Neural cell (in vitro differentiated cells): ENCODE data around the gene SEMA6A. TPM values are rescaled to one million over a fixed set of nuclear protein-coding genes. Genes with fewer than 3 reads are reported as not detected.

Experiments
- H2AFZ ChIP-seq: fragments of 200-600, 300-800 bp; sonication (generic), shearing (Covaris generic); 2 replicates; pipeline ENCODE4 v1.6.0; 2014; ENCODE audit warnings: low read depth, mild to moderate bottlenecking, antibody characterized with exemption, low read length, moderate library complexity
- H3F3A ChIP-seq: fragments of 200-600 bp; shearing (Covaris generic); 2 replicates; pipeline ENCODE4 v1.6.1; 2016; ENCODE audit warnings: mild to moderate bottlenecking, moderate library complexity, mixed read lengths, antibody characterized with exemption, low read length; ENCODE audit not compliant: insufficient read depth, poor library complexity, severe bottlenecking
- H3K27ac ChIP-seq: fragments of 200-600, 300-800 bp; sonication (generic), shearing (Covaris generic); 2 replicates; pipeline ENCODE4 v1.5.1; 2014; ENCODE audit warnings: mild to moderate bottlenecking, low read length, moderate library complexity
- H3K27me3 ChIP-seq: fragments of 300-800, 200-600 bp; sonication (generic), shearing (Covaris generic); 2 replicates; pipeline ENCODE4 v1.6.0; 2014; ENCODE audit warnings: mild to moderate bottlenecking, low read depth, low read length, moderate library complexity; ENCODE audit not compliant: insufficient read depth
- H3K36me3 ChIP-seq: fragments of 300-800, 200-600 bp; sonication (generic), shearing (Covaris generic); 2 replicates; pipeline ENCODE4 v1.5.1; 2014; ENCODE audit warnings: mild to moderate bottlenecking, antibody characterized with exemption, low read length, moderate library complexity; ENCODE audit not compliant: insufficient read depth
- H3K4me2 ChIP-seq: fragments of 300-800, 200-600 bp; sonication (generic), shearing (Covaris generic); 2 replicates; pipeline ENCODE4 v1.6.0; 2014; ENCODE audit warnings: mild to moderate bottlenecking, low read length
- H3K4me3 ChIP-seq: fragments of 300-800, 200-600 bp; sonication (generic), shearing (Covaris generic); 2 replicates; pipeline ENCODE4 v1.5.1; 2014; ENCODE audit warnings: mild to moderate bottlenecking, low read length, moderate library complexity
- H3K79me2 ChIP-seq: fragments of 200-600 bp; shearing (Covaris generic); replicated peaks from 2 replicates; pipeline ENCODE4 v1.6.0; 2014; ENCODE audit warnings: mild to moderate bottlenecking, low read length, moderate library complexity; ENCODE audit not compliant: insufficient read depth
- H3K9ac ChIP-seq: fragments of 300-800, 200-600 bp; sonication (generic), shearing (Covaris generic); 2 replicates; pipeline ENCODE4 v1.6.1; 2016; ENCODE audit warnings: mild to moderate bottlenecking, low read length, mixed read lengths
- H3K9me2 ChIP-seq: fragments of 200-600 bp; shearing (Covaris generic); 2 replicates; pipeline ENCODE4 v1.6.1; 2016; ENCODE audit warnings: mild to moderate bottlenecking, low read length, mixed read lengths; ENCODE audit not compliant: insufficient read depth
- H3K9me3 ChIP-seq: fragments of 200-600, 300-800 bp; sonication (generic), shearing (Covaris generic); 2 replicates; pipeline ENCODE4 v1.6.1; 2016; ENCODE audit warnings: mild to moderate bottlenecking, mixed run types, low read length, moderate library complexity, mixed read lengths
- H4K20me1 ChIP-seq: fragments of 200-600 bp; shearing (Covaris generic); 2 replicates; pipeline ENCODE4 v1.6.1; 2016; ENCODE audit warnings: mild to moderate bottlenecking, mixed run types; ENCODE audit not compliant: insufficient read depth
- CTCF ChIP-seq: fragments of 450-650 bp; IDR thresholded peaks from 2 replicates; pipeline ENCODE4 v1.5.1; 2014; ENCODE audit warnings: antibody characterized with exemption, mild to moderate bottlenecking, moderate library complexity; ENCODE audit not compliant: poor library complexity, severe bottlenecking
- EP300 ChIP-seq: fragments of 450-650 bp; conservative IDR thresholded peaks from 2 replicates; pipeline ENCODE4 v1.6.1; 2014; ENCODE audit warnings: antibody characterized with exemption, mild to moderate bottlenecking, moderate library complexity; ENCODE audit not compliant: poor library complexity, severe bottlenecking
- EZH2 ChIP-seq: fragments of 200-600, 300-800 bp; shearing (Covaris generic), sonication (generic); IDR thresholded peaks from 2 replicates; pipeline ENCODE4 v1.6.1; 2014; ENCODE audit warnings: antibody characterized with exemption, low read length, borderline replicate concordance, mild to moderate bottlenecking; ENCODE audit not compliant: insufficient read depth, poor library complexity, severe bottlenecking
- MXI1 ChIP-seq: fragments of 450-650 bp; conservative IDR thresholded peaks from 2 replicates; pipeline ENCODE4 v1.6.1; 2014; ENCODE audit warnings: antibody characterized with exemption, mild to moderate bottlenecking; ENCODE audit not compliant: poor library complexity, severe bottlenecking
- POLR2AphosphoS5 ChIP-seq: IDR thresholded peaks from 2 replicates; pipeline ENCODE4 v1.6.1; 2012
- REST ChIP-seq: IDR thresholded peaks from 2 replicates; pipeline ENCODE4 v1.6.1; 2012; ENCODE audit warnings: borderline replicate concordance
- SMC3 ChIP-seq: fragments of 450-650 bp; conservative IDR thresholded peaks from 2 replicates; pipeline ENCODE4 v1.6.1; 2014; ENCODE audit warnings: antibody characterized with exemption, mild to moderate bottlenecking, moderate library complexity; ENCODE audit not compliant: poor library complexity
- TAF1 ChIP-seq: IDR thresholded peaks from 2 replicates; pipeline ENCODE4 v1.6.1; 2012; ENCODE audit warnings: low read depth
- polyA plus RNA-seq: library from polyadenylated mRNA; depleted of rRNA; stranded (reverse); fragments of >200 nt; gene quantifications from 2 replicates; pipeline ENCODE4 v1.2.3, GENCODE V29; 2014

SEMA6A gene
- polyA plus RNA-seq, 1 donor from 2014 or later, result 6.5 TPM

DNA sequence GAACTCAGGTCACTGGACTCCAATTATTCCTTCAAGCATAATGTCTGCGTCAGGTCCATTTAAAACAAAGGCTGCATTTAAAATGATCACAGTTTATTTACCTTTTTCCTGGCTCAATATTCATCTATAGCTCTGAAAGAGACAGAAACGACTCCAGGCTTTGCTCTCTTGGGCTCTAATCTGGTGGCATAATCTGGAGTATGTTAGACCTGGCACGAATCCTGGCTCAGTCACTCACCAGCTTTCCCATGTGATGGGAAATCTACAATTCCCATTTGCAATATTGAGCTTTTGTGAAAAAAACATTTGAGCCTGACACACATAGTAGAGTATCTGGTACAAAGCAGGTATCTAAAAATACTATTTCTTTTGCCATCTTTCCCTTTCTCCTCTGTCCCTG is 155.8 kb downstream of the SEMA6A start:
- no peaks in the 10 kb centered on the region for H3F3A ChIP-seq
- no peak overlapping the region for H3K4me3 ChIP-seq
- H3K36me3 ChIP-seq, result no peaks in the 10 kb centered on the region
- no peak overlapping the region for H3K4me2 ChIP-seq
- H3K9me3 ChIP-seq, result no peaks in the 10 kb centered on the region
- no peaks in the 10 kb centered on the region for H4K20me1 ChIP-seq
- H3K9me2 ChIP-seq, result no peaks in the 10 kb centered on the region
- H3K9ac ChIP-seq, result no peak overlapping the region
- no peaks in the 10 kb centered on the region for H3K27me3 ChIP-seq
- H3K79me2 ChIP-seq, result no peaks in the 10 kb centered on the region
- H3K27ac ChIP-seq, result no peak overlapping the region
- no peak overlapping the region for H2AFZ ChIP-seq
- no peak for TF ChIP-seq TAF1
- no peak for TF ChIP-seq EP300
- TF ChIP-seq SMC3, result no peak
- no peak for TF ChIP-seq CTCF
- TF ChIP-seq MXI1, result no peak
- TF ChIP-seq EZH2, result no peak
- no peak for TF ChIP-seq REST
- no peak for TF ChIP-seq POLR2AphosphoS5

DNA sequence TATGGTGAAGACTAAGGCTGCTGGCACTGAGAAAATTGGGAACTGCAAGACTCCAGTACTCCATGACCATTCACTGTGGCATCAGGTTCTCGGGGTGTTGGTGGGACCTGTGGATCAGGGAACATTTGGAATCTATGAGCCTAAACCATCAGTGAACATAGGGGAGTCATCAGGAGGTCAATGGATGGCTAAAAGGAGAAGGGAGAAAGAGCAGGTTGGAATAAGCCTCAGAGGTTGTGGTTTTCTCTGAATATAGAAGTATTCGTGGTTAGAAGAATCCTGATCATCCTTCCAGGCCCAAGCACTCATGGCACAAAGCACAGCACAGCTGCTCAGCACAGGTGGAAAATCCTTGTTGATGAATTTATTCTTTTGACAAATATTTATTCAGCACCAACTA is 156.6 kb downstream of the SEMA6A start:
- Histone ChIP-seq H3K9me2 (no peaks in the 10 kb centered on the region), H3F3A (no peaks in the 10 kb centered on the region), H3K27ac (no peak overlapping the region), H2AFZ (no peak overlapping the region), H3K27me3 (no peaks in the 10 kb centered on the region), H3K4me3 (no peak overlapping the region), H3K36me3 (no peaks in the 10 kb centered on the region), H4K20me1 (no peaks in the 10 kb centered on the region), H3K9ac (no peak overlapping the region), H3K79me2 (no peaks in the 10 kb centered on the region), H3K9me3 (no peaks in the 10 kb centered on the region), H3K4me2 (no peak overlapping the region)
- TF ChIP-seq TAF1 (no peak), SMC3 (no peak), REST (no peak)
